Esophagus squamous epithelium (tissue), 5 donors: ENCODE data around the gene GMEB2. TPM values are rescaled to one million over a fixed set of nuclear protein-coding genes. Genes with fewer than 3 reads are reported as not detected.
"Not testable (repeated sequence)": the region's sequence is repeated elsewhere in the genome, so short reads cannot be mapped to it uniquely, and the experiment has no call there.

Experiments used
- DNase-seq: peaks from one replicate; lab custom pipeline; 2025; lab: John Stamatoyannopoulos, UW
- H3K27ac ChIP-seq, 4 donors: fragments of 200-600 bp; sonication (generic); one replicate each; pipeline ENCODE4 v1.5.1; 2016 to 2019; ENCODE audit warnings: mild to moderate bottlenecking in 1 of 4
- H3K27me3 ChIP-seq, 4 donors: fragments of 200-600 bp; sonication (generic); 1 replicate in 3 of 4; 2 replicates in 1 of 4; pipeline versions ENCODE4 v1.5.1 to v1.6.0; 2017 to 2021; ENCODE audit warnings: antibody characterized with exemption in 1 of 4
- H3K36me3 ChIP-seq, 3 donors: fragments of 200-600 bp; sonication (generic); one replicate each; pipeline ENCODE4 v1.5.1; 2016 to 2019
- H3K4me1 ChIP-seq, 3 donors: fragments of 200-600 bp; sonication (generic); one replicate each; pipeline ENCODE4 v1.5.1; 2017 to 2019
- H3K4me3 ChIP-seq, 4 donors: fragments of 200-600 bp; sonication (generic); 1 replicate in 3 of 4; 2 replicates in 1 of 4; pipeline ENCODE4 v1.5.1; 2016 to 2019; ENCODE audit warnings: mild to moderate bottlenecking in 2 of 4, moderate library complexity in 1 of 4
- H3K9me3 ChIP-seq, 3 donors: fragments of 200-600 bp; sonication (generic); one replicate each; pipeline ENCODE4 v1.5.1; 2016 to 2019
- CTCF ChIP-seq, 6 experiments: fragments of 450-650 bp in 4 of 6; fragments of 200-600 bp in 2 of 6; sonication (generic) in 2 of 6; IDR thresholded peaks; one replicate each; pipeline ENCODE4 v1.5.1; 2016 to 2019; ENCODE audit warnings: antibody characterized with exemption in 6 of 6, mild to moderate bottlenecking in 4 of 6, moderate library complexity in 4 of 6
- POLR2A ChIP-seq, 4 donors: fragments of 450-650 bp; IDR thresholded peaks; one replicate each; pipeline ENCODE4 v1.6.1; 2017; ENCODE audit warnings: antibody characterized with exemption in 4 of 4, mild to moderate bottlenecking in 4 of 4, moderate library complexity in 3 of 4
- WGBS, 2 donors: methylation state at CpG; one replicate each; pipeline ENCODE4 v1.1.5; 2018; 5-methylcytosine and 5-hydroxymethylcytosine counted together
- intact Hi-C: fragments of 100-400 bp; cut with DNase I; formaldehyde crosslinking; loops from one replicate; pipeline ENCODE4 v1.15.0; 2022
- total RNA-seq, 4 donors: library from RNA; depleted of rRNA; stranded (reverse); fragments of >200 nt; gene quantifications; one replicate each; pipeline ENCODE4 v1.1.0, GENCODE V29; 2016
- donor health status: DM: yes; HTN: yes; CAD: no.

GMEB2 gene
- total RNA-seq, 4 donors from 2014 or later: 7.2 to 12.0 (median 11.0) TPM

DNA sequence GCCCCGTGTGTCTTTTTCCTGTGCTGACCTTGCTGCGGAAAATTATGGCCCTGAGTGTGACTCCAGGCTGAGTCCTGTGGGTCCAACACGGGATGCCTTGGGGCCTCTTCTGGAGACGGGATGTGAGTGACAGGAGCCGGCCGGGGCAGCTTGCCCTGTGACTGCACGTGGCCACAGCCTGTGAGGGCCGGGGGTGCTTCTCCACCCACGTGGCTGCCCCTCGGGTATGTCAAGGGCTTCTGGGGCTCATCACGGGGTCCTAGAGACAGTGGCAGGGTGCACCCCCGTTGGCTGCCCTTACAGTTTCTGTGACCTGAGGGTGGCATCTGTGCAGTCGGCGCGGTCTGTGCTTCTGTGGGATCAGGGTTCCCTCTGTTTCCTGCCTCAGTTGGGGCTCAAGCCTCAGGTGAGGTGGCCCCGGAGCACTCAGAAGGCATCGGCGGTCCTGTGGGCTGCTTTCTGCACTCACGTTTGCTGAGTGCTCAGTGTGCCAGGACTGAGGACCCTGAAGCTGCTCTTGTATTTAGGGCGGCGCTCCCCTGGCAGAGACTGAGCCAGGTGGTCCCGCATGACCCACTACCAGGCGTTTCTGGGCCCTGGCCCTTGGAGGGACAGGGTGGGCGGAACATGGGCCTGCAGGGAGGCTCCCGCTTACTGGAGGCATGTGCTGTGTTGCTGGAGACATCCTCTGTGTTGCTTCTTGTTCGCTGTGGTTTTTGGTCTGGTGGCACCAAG lies 36.6 kb upstream of the GMEB2 start:
- no peaks in the 10 kb centered on the region for H3K27me3 ChIP-seq
- peaks cover 14 to 82% (median 24%) of the 10 kb centered on the region in 3 donors for H3K36me3 ChIP-seq
- H3K4me1 ChIP-seq: peaks cover 8 to 13% (median 8%) of the 10 kb centered on the region in 3 donors
- intact Hi-C loops: no loop called here
- no peak for DNase-seq
- no peaks in the 10 kb centered on the region for H3K9me3 ChIP-seq
- H3K27ac ChIP-seq: no peak overlapping the region
- TF ChIP-seq CTCF (IDR thresholded peaks at IDR 0.05) (no peak), POLR2A (IDR thresholded peaks at IDR 0.05) (no peak)
- H3K4me3 ChIP-seq: no peak overlapping the region
- 80 to 92% methylated on average over 1 to 6 of the region's 26 CpGs for WGBS, 2 donors

GRCh38 chr20:63662813-63663189 lies 35.9 kb upstream of the GMEB2 start:
- intact Hi-C loops: no loop called here
- 82% methylated on average over 3 of the region's 9 CpGs; no CpG with 5 or more reads in 1 of the 2 donors for whole genome bisulfite sequencing, 2 donors
- DNase-seq: no peak
- no peak for TF ChIP-seq CTCF (IDR thresholded peaks at IDR 0.05)
- no peak overlapping the region for H3K4me3 ChIP-seq
- H3K36me3 ChIP-seq: peaks cover 11 to 75% (median 20%) of the 10 kb centered on the region in 3 donors
- peaks cover 9 to 16% (median 10%) of the 10 kb centered on the region in 3 donors for H3K4me1 ChIP-seq
- no peaks in the 10 kb centered on the region for H3K9me3 ChIP-seq
- H3K27ac ChIP-seq: no peak overlapping the region
- H3K27me3 ChIP-seq: no peaks in the 10 kb centered on the region

- H3K4me3 ChIP-seq: no peak overlapping the region
- H3K36me3 ChIP-seq: peaks cover 10 to 69% (median 14%) of the 10 kb centered on the region in 3 donors
- no peak for TF ChIP-seq POLR2A (IDR thresholded peaks at IDR 0.05)
- 91 to 93% methylated on average over 8 to 18 of the region's 33 CpGs for WGBS, 2 donors
- intact Hi-C loops: no loop called here
- H3K27me3 ChIP-seq: no peaks in the 10 kb centered on the region
- no peaks in the 10 kb centered on the region for H3K9me3 ChIP-seq
- DNase-seq: no peak
- H3K27ac ChIP-seq: no peak overlapping the region
- H3K4me1 ChIP-seq: peaks cover 14 to 22% (median 14%) of the 10 kb centered on the region in 3 donors
Measured at GRCh38 chr20:63661959-63662812, 35.3 kb upstream of the GMEB2 start.

GRCh38 chr20:63661108-63661507 lies 34.2 kb upstream of the GMEB2 start:
- Histone ChIP-seq H3K9me3 (no peaks in the 10 kb centered on the region), H3K27me3 (no peaks in the 10 kb centered on the region), H3K36me3 (peaks cover 10 to 58% (median 12%) of the 10 kb centered on the region in 3 donors), H3K4me1 (peaks cover 14 to 29% (median 14%) of the 10 kb centered on the region in 3 donors), H3K27ac (no peak overlapping the region), H3K4me3 (no peak overlapping the region)
- WGBS, 2 donors: 93 to 97% methylated on average over 9 to 19 of the region's 22 CpGs
- no peak for DNase-seq
- intact Hi-C loops: no loop called here
- no peak for TF ChIP-seq CTCF (IDR thresholded peaks at IDR 0.05)
- TF ChIP-seq POLR2A (IDR thresholded peaks at IDR 0.05): no peak

- Histone ChIP-seq H3K27ac (no peak overlapping the region), H3K36me3 (peaks cover 10 to 53% (median 12%) of the 10 kb centered on the region in 3 donors), H3K27me3 (no peaks in the 10 kb centered on the region), H3K4me3 (no peak overlapping the region), H3K9me3 (no peaks in the 10 kb centered on the region), H3K4me1 (peaks cover 14 to 29% (median 14%) of the 10 kb centered on the region in 3 donors)
- intact Hi-C loops: no loop called here
- TF ChIP-seq CTCF (IDR thresholded peaks at IDR 0.05) (no peak), POLR2A (IDR thresholded peaks at IDR 0.05) (no peak)
- no peak for DNase-seq
- 84 to 86% methylated on average over 7 to 8 of the region's 8 CpGs for WGBS, 2 donors
Measured at GRCh38 chr20:63660622-63661021, 33.7 kb upstream of the GMEB2 start.

DNA sequence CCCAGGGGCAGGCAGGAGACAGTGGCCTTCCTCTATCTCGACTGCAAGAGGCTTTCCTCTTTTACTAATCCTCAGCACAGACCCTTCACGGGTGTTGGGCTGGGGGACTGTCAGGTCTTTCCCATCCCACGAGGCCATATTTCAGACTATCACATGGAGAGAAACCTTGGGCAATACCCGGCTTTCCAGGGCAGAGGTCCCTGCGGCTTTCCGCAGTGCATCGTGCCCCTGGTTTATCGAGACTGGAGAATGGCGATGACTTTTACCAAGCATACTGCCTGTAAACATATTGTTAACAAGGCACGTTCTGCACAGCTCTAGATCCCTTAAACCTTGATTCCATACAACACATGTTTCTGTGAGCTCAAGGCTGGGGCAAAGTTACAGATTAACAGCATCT lies 33.3 kb upstream of the GMEB2 start:
- H3K9me3 ChIP-seq, DNase-seq, H3K27ac ChIP-seq, H3K27me3 ChIP-seq, intact Hi-C loops, H3K4me3 ChIP-seq: not testable (repeated sequence)
- Histone ChIP-seq H3K4me1 (peaks cover 14 to 29% (median 14%) of the 10 kb centered on the region in 3 donors), H3K36me3 (peaks cover 10 to 49% (median 12%) of the 10 kb centered on the region in 3 donors)
- 67 to 91% methylated on average over 2 to 10 of the region's 10 CpGs for WGBS, 2 donors
